KG1 (cell line): Measurements from ENCODE around the gene PHLDA2.

Experiments used
- DNase-seq: peaks from one replicate; lab custom pipeline; 2025; lab: John Stamatoyannopoulos, UW

Gene PHLDA2

DNA sequence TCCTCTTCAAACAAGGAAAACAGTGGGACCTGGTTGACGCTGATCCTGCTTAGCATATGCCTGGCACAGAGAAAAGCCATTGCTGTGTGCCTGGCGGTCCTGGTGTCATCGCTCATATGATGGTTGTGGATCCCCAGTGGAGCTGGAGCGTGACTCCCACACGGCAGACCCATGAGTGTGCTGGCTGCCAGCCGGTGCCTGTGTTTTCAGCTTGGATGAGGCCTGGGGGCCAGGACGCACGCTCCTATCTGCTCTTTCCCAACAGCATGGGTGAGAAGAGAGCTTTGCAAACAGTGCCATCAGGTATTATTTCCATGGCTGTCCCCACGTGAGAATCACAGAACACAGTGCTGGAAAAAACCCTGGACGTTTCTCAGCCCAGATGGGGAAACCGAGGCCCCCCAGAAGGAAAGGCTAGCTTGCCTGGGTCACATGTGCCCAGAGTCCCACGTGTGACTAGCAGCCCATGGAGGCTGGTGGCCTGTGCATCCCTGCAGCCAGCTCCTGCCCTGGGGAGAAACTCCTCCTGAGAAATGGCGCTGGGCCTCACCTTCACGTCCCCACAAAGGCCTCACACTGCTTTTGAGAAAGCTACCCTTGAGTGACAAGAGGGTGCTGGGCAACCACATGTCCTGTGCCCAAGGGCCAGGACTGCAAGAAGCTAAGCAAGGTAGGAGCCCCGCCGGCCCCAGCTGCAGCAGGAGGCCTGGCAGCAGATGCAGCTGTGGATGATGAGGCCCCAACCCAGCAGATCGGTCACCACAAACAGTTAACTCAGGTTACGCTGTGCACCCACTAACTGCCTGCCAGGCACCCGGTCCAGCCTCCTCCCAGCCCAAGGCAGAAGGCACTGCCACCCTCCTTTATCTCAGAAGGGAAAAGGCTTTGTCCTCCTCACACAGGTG lies 47.9 kb downstream of the PHLDA2 start:
- DNase-seq: no peak

DNA sequence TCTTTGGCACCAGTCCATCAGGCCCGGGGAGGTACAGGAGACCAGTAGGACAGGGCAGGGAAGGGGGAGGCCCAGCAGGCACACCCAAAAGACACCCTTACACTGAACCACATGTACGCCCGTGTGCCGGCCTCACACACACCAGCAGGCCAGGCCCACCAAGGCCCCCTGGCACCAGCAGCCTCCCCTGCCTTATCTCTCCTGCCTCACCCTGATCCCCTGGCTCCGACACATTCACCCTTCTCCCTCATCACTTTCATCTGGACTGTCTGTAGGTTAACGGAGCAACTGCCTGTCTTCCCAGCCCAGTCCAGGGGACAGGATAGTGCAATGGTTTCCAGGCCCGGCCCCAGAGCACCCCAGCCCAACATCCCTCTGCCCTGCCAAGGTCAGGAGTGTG lies 48.6 kb downstream of the PHLDA2 start:
- no peak for DNase-seq

DNA sequence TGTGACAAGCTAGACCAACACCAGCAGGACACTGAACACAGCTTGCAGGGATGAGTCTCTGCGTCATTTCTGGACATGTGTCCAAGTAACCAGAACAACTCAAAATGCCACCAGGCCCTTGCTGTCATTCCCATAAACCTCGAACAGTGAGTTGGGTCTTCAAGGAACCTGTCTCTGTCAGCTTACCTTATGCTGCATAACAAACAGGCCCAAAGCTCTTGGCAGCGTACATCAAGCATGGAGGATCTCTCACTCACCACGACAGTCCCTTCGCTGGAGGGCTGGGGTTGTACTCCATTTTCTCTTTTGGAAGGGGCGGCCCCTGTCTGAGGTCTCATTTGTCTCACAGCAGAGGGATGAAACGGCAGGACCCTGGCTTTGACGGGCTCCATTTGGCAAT lies 50.4 kb downstream of the PHLDA2 start:
- no peak for DNase-seq
